Measurements from ENCODE around the gene CD3G.

Gene CD3G

GRCh38 chr11:118325283-118325682, 18.9 kb upstream of the CD3G start:
- no peak for DNase-seq (ENCODE audit: low spot score)

GRCh38 chr11:118328745-118329144, 15.4 kb upstream of the CD3G start:
- no peak for DNase-seq (ENCODE audit: low spot score)

- DNase-seq (ENCODE audit: low spot score) = no peak
These were observed 9.4 kb upstream of the CD3G start for GRCh38 chr11:118334745-118335144.

DNA sequence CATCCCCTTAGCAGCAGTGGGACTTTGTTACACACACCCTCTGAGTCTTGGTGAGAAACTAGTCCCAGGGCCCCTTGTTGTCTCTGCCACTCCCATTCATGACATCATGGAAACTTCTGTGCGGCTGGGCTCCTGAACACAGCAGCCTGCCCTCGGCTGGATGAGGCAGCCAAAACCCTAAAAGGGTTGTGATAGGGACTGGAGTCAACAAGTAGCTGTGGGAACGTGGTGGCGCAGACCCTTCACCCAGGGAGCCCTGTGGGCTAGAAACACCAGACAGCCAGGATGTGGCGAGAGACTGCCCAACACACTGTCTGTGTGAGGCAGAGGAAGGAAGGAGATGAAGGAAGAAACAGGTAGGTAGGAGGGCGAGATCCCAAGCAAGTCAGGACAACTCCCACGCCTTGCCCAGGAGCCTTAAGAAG, 5.5 kb upstream of the CD3G start:
- DNase-seq (ENCODE audit: low spot score) = no peak

DNA sequence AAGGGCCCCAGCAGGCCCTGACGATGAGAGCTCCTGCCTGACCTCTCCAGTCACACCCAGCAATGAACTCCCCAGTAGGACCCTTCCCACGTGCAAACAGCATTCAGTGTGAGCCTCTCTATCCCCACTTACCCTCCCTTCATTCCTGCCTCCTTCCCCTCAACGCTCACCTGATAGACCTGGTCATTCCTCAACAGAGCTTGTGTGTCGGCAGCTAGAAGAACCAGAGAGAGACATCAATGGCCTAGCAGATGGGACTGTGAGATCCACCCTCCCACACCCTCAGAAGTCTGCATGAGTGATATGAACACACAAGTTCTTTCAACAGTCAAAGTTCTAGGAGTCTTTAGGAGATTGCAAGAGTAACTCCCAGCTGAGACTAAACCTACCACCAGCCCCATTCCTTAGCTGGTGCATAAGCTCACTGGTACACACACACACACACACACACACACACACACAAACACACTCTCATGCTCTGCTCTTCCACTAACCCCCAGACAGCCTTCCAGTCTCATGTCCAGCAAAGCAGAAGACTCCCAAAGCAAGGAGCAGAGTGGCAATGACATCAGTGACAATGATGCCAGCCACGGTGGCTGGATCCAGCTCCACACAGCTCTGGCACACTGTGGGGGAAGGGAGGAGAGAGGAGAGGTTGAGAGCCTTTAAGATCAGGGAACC, 4.7 kb upstream of the CD3G start:
- no peak for DNase-seq (ENCODE audit: low spot score)

GRCh38 chr11:118340449-118340848, 3.7 kb upstream of the CD3G start:
- no peak for DNase-seq (ENCODE audit: low spot score)

GRCh38 chr11:118341261-118341660, 2.9 kb upstream of the CD3G start:
- no peak for DNase-seq (ENCODE audit: low spot score)

DNA sequence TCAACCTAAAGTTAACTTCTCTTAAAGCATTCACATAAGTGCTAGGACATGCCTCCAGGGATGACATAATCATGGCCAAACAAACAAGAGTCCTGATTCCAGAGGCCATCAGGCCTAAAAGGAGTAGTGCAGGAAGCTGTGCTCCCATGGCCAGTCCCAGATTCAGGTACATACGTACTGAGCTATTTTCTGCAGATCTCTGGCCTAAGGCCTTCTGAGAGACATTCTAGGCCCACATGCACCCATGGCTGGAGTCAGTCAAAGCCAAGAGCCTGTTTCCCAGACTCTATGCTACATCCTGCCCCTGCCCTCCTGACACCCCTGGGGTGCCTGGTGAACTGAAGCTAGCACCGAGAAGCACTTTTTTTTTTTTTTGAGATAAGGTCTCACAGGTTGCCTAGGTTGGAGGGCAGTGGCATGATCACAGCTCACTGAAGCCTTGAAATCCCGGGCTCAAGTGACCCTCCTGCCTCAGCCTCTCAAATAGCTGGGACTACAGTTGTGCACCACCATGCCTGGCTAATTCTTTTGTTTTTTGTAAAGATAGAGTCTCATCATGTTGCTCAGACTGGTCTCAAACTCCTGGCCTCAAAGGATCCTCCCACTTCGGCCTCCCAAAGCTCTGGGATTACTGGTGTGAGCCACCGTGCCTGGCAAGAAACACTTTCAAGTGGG, 2.2 kb upstream of the CD3G start:
- no peak for DNase-seq (ENCODE audit: low spot score)

DNA sequence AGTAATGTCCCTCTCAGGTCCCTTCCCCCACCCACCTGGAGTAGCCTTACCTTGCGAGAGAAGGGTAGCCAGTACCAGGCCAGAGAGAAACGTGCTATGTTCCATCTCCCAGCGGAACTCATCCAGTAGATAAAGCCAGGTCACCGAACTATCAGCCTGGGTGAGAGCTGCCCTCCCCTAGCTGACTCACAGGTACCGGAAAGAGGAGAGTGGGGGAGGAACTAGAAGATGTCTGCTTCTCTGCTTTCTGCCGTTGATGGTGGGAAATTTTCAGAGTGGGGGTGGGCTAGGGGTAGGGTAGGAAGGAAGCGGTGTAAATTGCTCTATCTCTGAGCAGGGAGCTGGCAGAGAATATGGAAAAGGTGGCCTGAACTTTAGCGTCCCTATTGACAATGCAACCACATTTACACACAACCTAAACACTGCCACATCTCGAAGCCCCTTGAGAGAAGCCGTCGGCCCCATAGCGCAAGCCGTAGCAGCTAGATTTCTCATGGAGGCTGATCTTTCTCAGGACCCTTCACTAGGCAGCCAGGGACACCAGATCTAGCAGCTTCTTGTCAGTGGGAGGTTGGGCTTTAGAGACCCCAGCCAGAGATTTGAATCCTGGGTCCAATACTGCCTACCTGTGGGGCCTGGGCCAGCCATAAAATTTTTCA, 1.5 kb upstream of the CD3G start, which contains the start of gene CD3D:
TSS of gene CD3D (minus strand) at position 203 of the 659 bp plus-strand sequence. CDS start at position 105, 98 bp downstream.
- DNase-seq (ENCODE audit: low spot score) = no peak

- DNase-seq (ENCODE audit: low spot score) = no peak
These were observed 896 bp upstream of the CD3G start for GRCh38 chr11:118343248-118343647.

DNA sequence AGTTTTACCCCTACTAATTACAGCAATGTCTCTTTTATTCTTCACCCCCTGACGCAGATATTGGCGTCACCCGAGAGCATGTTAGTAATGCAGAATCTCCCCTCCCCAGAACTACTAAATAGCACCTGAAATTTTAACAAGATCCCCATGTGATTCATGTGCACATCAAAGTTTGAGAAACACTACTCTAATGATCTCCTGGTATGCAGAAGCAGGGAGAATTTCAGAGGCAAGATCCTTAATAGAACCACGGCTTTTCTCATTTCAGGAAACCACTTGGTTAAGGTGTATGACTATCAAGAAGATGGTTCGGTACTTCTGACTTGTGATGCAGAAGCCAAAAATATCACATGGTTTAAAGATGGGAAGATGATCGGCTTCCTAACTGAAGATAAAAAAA, 5.3 kb downstream of the CD3G start:
- no peak for DNase-seq (ENCODE audit: low spot score)

- no peak for DNase-seq (ENCODE audit: low spot score)
These were observed 9.1 kb downstream of the CD3G start for GRCh38 chr11:118353084-118353710.

DNA sequence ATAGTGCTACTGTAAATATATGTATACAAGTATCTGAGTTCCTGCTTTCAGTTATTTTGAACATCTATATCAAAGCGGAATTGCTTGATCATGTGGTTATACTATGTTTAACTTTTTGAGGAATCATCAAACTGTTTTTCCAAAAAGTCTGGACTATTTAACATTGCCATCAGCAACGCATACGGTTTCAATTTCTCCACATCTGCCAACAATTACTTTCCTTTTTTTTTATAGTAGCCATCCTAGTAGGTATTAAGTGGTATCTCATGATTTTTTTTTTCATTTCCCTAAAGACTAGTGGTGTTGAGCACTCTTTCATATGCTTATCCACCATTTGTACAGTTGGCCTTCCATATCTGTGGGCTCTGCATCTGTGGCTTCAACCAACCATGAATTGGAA, 13.9 kb downstream of the CD3G start:
- no peak for DNase-seq (ENCODE audit: low spot score)

- DNase-seq (ENCODE audit: low spot score) = peak; percentile 89
These were observed 15.3 kb downstream of the CD3G start, which contains the start of gene UBE4A for GRCh38 chr11:118359295-118359958. TSS of gene UBE4A (plus strand) at chr11:118359600. CDS start at chr11:118365081, 5,481 bp downstream.

DNA sequence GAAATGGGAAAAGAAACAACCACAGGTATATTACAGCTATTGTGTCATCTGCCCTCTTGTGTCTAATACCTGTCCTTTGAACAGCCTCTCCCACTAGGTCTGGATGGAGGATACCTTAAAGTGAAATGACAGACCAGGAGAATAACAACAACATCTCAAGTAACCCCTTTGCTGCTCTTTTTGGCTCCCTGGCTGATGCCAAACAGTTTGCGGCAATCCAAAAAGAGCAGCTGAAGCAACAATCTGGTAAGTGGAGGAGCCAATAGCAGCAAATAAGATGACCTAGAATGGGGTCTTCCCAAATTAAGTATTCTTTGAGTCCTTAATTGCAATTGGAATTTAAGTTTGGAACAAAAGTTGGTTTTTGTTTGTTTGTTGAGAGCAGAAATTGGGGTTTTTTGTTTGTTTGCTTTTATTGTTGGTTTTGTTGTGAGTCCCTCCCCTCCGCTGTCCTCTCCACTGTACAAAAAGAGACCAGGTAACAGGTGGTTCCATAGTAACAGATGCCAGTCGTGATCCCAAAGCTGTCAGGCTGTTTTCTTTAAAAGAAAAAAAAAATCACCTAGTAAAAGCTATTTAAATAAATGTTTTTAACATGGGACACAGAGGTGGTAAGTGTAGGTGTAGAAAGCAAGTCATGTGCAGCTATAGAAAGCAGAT, 20.9 kb downstream of the CD3G start:
- no peak for DNase-seq (ENCODE audit: low spot score)

GRCh38 chr11:118366287-118366686, 22.1 kb downstream of the CD3G start:
- no peak for DNase-seq (ENCODE audit: low spot score)

DNA sequence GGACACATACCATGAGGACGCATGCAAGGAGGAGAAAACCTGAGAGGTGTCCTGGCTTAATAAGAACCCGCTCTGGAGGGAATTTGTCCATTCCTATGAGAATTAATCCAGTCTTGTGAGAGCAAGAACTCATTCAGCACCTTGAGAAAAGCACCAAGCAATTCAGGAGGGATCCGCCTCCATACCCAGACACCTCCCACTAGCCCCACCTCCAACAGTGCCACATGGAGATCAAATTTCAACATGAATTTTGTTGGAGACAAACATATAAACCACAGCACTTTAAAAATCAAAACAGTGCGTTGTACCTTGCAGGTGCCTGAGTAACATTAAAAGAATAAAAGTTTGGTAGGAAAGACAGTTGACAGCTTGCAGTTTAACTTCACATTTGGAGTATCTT, 26.6 kb downstream of the CD3G start:
- DNase-seq (ENCODE audit: low spot score) = no peak

GRCh38 chr11:118373263-118373662, 29.1 kb downstream of the CD3G start:
- DNase-seq (ENCODE audit: low spot score) = no peak

GRCh38 chr11:118373871-118374270, 29.7 kb downstream of the CD3G start:
- no peak for DNase-seq (ENCODE audit: low spot score)

- DNase-seq (ENCODE audit: low spot score) = no peak
These were observed 30.6 kb downstream of the CD3G start for GRCh38 chr11:118374729-118375128.

- no peak for DNase-seq (ENCODE audit: low spot score)
These were observed 31.8 kb downstream of the CD3G start for GRCh38 chr11:118375978-118376377.

All from SK-N-DZ (cell line).